Stimulated activated CD4-positive, alpha-beta T cell treated with anti-CD3 and anti-CD28 coated beads, TNF-alpha, amount 100 ng/mL, for 48 hours (primary cell): ENCODE data around the gene SPINK6.

Experiments
- DNase-seq, 3 donors: peaks; one replicate each; pipeline ENCODE4 v3.0.0-alpha.2; 2020; ENCODE audit warnings: low read depth in 3 of 3

Gene SPINK6

DNA sequence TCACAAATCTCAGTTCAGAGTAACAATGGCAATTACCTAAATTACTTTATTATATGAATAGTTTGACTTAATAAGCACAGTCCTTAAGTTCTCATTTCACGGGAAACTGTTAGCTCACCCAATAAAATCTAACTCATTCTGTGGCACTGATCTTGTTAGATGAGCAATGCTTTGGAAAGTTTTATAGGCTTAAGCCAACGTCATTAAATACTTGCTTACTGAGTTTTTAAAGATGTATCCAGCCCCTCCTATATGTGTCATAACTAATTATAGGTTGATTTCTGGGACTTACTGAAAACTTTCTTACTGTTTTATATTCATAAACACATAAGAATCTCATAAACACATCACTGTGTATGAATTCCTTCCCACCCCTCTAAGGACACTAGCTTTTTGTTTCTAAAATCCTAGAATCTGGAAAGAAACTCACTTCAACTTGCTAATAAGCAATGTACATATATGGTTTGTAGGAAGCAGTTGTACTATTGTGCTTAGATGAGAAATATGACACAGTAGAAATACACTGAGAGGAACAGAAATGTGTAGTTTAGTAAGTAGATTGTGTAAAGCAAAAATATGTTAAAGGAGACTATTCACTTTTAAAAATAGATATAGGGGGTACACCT lies 21.4 kb downstream of the SPINK6 start:
- no peak for DNase-seq

DNA sequence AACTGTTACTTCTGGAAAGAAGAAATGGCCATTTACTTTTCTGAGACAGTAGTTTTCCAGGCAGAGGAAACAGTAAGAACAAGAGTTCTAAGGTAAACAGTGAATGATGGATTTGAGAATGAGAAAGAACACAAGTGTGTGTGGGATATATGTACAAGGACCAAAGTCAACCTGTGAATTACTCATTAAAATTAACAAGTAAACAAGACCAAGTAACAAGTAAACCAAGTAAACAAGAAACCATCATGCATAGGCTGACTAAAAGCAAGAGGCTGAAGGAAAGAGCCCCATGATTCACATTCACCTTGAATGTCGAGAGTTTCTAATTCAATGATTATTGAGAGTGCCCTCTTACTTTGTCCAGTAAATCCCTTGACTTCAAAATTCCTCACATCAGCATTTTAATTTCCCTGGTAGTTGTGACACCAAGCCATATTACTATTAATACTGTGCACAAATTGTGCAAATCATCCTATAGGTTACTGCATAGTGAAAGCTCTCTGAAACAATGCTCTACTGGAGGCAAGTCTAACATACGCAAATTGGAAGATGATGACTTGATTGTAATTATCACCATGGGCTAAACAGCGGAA lies 25.6 kb downstream of the SPINK6 start:
- DNase-seq = no peak

DNA sequence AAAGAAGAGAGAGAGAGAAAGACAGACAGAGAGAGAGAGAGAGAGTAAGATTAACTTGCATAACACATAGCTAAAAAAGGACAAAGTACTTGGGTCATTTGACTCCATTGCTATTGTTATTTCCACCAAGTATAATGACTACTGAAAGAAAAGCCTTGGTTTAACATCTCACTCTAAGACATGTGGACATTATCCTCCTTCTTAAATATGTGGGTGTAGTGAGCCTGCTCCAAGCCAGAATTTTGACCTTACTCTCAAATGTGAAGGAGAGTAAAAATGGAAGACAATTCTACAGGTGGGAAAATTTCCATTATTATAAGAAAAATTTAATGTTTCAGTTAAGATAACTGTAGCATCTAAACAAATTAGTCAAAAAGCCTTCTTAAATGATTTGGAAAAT lies 27.0 kb downstream of the SPINK6 start:
- no peak for DNase-seq

DNA sequence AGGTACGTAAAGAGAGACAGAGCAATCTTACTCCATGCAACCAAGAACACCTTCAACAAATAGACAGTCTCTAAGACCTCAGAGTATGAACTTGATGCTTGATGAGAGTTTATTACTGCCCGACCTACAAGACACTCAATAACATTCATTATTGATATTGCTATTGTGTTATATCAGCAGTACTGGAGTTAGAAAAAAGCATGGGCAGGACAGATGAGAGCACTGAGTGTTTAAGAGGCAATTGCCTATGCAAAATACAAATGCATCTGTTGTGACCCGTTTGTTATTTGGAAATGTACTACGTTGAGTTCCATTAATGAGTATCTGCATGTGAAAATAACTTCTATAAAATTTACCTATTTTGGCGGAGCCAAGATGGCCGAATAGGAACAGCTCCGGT lies 27.4 kb downstream of the SPINK6 start:
- DNase-seq = no peak

DNA sequence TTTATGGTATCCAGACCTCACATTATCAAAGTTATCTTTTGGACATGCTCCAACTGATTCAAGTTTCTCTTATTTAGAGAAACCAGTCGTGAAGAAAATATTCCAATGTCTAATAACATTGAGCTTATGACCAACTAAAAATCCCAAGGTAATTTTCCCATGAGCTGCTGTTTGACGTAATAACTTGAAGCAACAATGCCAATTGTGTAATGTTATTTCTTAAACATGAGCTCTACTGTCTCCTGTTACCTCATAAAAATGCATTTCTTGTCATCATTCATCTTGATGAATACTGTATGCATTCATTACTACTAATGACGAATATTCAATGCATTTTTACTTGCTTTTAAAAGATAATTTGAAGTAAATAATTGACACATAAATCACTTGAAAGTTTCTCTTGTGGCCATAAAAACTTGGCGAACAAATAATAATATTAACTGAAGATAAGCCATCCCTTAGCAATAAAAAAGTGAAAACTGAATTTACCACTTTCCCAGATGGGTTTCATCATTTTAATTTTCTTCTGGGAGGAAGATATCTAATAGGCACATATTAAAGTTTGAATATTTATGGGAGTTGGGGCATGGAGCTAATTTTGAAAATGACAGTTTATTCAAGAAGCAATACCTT lies 35.1 kb downstream of the SPINK6 start:
- DNase-seq = no peak

DNA sequence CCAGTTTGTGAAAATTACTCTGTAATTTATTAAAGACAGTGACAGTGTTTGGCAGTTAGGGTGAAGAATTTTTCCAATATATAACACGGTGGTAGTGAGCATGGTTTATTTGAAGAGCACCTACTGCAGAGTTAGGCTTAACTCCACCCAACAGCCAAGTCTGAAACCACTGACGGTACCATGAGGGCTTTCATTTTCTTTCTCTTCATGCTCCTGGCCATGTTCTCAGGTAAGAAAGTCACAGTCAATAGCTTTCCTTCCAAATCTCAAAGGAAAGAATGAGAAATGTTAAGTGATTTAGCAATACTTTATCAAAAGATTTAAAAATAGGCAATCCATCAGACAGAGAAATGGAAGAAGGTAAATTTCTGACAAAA lies 35.6 kb downstream of the SPINK6 start, which contains the start of gene MARCOL:
MARCOL (plus strand) TSS at position 108 of the 377 bp plus-strand sequence; CDS start at position 181, 73 bp downstream.
- no peak for DNase-seq

DNA sequence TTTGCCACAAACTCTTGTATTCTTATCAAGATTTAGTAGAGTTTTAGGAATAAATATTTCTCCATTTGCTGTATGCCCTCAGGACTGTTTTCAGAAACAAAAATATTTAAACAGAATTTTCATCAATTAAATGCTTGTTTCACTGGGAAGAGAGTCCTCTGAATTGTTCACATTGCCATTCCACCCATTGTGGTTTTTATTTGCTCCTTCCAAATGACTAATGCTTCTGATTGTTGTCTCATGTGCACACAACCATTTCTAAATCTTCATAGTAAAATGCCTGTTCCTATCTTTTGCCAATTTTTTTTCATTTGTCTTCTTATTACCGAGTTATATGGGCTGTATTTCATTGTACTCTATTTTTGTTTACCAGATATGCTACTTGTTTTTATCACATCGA lies 46.1 kb downstream of the SPINK6 start:
- no peak for DNase-seq

DNA sequence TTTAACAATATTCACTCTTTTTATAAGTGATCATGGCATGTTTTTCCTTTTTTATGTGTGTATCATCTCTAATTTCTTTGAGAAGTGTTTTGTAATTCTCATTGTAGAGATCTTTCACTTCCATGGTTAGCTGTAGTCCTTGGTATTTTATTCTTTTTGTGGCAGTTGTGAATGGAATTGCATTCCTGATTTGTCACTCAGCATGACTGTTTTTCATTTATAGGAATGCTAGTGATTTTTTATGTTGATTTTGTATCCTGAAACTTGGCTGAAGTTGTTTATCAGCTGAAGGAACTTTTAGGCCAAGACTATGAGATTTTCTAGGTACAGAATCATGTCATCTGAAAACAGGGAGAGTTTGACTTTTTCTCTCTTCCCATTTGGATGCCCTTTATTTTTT lies 52.6 kb downstream of the SPINK6 start:
- DNase-seq = no peak

DNA sequence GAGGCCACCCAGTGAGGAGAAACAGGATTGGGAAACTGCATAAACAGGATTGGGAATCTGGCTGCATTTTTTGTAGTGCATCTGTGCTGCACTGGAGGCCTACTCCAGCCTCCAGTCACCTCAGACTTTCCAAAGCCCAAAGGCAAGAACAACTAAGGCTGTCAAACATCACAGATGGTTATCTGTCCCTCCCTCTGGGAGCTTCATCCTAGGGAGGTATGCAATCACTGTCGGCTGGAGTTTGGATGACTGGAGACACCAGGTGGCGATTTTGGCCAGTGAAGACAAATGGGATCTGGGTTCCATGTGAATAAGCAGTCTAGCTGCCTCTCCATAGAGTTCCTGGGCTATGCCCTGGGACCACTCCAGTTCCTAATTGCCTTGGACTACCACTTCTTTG lies 56.4 kb downstream of the SPINK6 start:
- DNase-seq = no peak

DNA sequence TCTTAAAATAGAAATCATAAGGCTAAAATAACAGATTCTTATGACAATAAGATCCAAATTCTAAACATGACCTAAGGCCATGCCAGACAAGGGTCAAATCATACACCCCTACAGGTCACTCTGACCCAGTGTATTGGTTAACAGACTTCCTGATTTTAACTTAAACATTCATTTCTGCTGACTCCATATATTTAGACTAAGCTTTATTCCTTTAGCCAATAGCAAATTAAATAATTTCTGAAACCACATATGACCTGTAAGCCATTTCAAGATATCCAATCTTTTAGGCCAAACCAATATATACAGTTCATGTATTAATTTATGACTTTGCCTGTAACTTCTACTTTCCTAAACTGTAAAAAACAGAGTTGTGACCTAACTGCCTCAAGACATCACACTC lies 58.4 kb downstream of the SPINK6 start:
- no peak for DNase-seq
